ENCODE results near the gene FAM83E.

The FAM83E gene

DNA sequence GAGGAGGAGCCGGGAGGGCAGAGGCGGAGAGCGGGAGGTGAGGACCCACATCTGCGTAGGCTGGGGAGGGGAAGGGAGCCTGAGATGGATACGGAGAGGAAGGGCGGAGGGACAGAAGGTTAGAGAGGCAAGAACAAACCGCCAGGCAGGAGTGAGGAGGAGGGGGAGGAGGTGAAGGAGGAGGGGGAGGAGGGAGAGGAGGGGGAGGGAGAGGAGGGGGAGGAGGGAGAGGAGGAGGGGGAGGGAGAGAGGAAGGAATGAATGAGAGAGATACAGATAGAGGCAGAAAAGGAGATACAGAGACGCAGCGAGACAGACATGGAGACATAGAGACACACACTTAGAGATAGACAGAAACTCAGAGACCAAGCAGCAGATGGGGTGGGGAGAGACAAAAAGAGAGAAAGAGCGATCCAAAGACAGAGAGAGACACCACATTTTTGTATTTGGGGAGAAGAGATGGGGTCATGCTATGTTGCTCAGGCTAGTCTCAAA, 31.9 kb upstream of the FAM83E start:
- no peak overlapping the region for H3K9ac ChIP-seq (ENCODE audit: low read depth, low read length)
- H3K4me1 ChIP-seq (ENCODE audit: insufficient read depth, low read length), result peaks cover 4% of the 10 kb centered on the region
- H3K9me3 ChIP-seq (ENCODE audit: control insufficient read depth, insufficient read depth, low read length), result no peaks in the 10 kb centered on the region
- H3K36me3 ChIP-seq (ENCODE audit: insufficient read depth, low read length), result no peaks in the 10 kb centered on the region

DNA sequence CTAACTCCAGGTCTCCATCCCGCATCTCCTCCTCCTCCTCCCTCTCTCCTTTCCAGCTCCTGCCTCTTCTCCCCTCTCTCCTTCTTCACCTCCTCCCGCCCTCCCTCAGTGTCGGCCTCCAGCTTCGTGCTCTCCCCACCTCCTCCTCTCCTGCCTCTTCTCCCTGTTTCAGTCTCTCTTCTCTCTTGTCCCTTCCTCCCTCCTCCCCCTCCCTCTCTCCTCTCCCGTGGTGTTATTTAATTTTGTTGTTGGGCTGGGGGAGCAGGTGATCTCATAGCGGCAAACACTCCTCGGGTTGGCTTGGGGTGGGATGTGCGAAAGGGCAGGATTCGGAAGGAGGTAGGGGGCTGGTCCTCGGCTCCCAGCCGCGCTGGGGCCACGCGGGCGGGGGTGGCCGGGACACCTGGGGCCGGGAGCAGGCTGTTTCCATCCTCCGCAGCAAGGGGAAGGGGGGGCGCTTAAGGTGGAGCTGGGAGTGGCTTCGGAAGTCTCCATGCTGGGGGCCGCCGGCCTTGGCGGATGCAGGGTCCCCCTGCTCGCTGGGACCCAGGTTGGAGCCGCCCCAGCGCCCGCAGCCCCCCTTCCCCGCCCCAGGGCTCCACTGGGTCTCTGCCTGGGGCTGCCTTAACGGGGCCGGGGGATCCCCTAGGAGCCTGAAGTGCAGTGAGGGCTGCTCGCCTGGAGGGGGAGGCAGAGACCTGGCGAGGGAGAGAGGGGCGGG, 31.3 kb upstream of the FAM83E start, which contains the start of gene CA11:
Gene CA11 (minus strand): TSS at position 187 of the 721 bp plus-strand sequence. CDS start 555 bp downstream, outside the sequence.
- Histone ChIP-seq H3K36me3 (ENCODE audit: insufficient read depth, low read length) (no peaks in the 10 kb centered on the region), H3K9ac (ENCODE audit: low read depth, low read length) (peak within 1 kb of the TSS; percentile 60), H3K9me3 (ENCODE audit: control insufficient read depth, insufficient read depth, low read length) (no peaks in the 10 kb centered on the region), H3K4me1 (ENCODE audit: insufficient read depth, low read length) (peaks cover 4% of the 10 kb centered on the region)

DNA sequence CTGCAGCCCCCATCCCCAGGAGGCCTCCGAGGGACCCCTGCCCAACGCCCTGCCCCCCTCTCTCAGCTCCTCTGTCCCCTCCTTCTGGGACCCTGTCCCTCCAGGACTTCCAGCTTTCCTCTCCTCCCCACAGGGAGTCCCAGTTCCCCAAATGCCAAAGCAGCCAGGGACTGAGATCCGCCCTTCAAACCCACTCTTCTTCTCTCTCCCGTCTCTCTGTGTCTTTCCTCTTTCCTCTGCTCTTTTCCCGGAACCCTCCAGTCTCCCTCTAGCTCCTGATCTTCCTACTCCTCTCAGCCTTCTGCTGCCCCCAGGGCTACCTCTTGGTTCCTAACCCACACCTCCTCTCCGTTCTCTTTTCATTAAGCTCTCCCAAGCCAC, 30.7 kb upstream of the FAM83E start:
- Histone ChIP-seq H3K4me1 (ENCODE audit: insufficient read depth, low read length) (peaks cover 4% of the 10 kb centered on the region), H3K9ac (ENCODE audit: low read depth, low read length) (peak overlapping the region; percentile 60), H3K36me3 (ENCODE audit: insufficient read depth, low read length) (no peaks in the 10 kb centered on the region), H3K9me3 (ENCODE audit: control insufficient read depth, insufficient read depth, low read length) (no peaks in the 10 kb centered on the region)

DNA sequence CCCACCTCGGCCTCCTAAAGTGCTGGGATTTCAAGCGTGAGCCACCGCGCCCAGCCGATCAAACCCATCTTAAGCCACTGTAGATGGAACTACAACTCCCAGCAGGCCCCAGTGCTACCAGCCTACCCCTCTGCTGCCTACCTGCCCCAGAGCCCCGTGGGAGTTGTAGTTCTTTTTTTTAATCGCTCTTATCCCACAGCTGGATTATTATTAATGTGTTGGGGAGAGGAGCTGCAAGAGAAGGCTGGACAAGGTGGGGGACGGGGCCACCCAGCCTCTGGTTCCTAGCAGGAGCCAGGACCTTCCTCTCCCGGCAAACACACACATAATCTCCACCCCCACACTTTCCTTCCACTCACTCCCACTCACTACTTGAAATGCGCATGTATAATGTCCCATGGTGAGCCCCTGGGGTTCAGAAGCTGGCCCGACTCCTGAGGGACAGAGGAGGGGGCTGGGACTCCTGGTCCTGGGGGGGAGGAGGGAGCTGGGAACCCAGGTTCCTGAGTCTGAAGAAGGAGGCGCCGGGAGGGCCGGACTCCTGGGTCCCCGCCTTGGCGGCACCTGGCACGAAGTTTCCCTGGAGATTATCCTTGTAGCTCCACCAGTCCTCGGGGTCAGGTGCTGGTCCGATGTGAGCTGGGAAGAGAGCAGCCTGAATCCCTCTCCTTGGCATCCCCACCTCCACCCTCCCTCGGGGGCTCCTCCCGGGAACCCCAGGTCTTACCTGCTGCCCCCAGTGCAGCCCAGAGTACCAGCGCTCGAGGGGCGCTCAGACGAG, 30.2 kb upstream of the FAM83E start:
- peak overlapping the region; percentile 60 for H3K9ac ChIP-seq (ENCODE audit: low read depth, low read length)
- peaks cover 4% of the 10 kb centered on the region for H3K4me1 ChIP-seq (ENCODE audit: insufficient read depth, low read length)
- H3K36me3 ChIP-seq (ENCODE audit: insufficient read depth, low read length), result no peaks in the 10 kb centered on the region
- no peaks in the 10 kb centered on the region for H3K9me3 ChIP-seq (ENCODE audit: control insufficient read depth, insufficient read depth, low read length)

- Histone ChIP-seq H3K36me3 (ENCODE audit: insufficient read depth, low read length) (no peaks in the 10 kb centered on the region), H3K4me1 (ENCODE audit: insufficient read depth, low read length) (peaks cover 2% of the 10 kb centered on the region), H3K9me3 (ENCODE audit: control insufficient read depth, insufficient read depth, low read length) (no peaks in the 10 kb centered on the region), H3K9ac (ENCODE audit: low read depth, low read length) (peak overlapping the region; percentile 60; the same call in 1 of the 2 replicates)
Observed at GRCh38 chr19:48644355-48644754, 29.5 kb upstream of the FAM83E start.

DNA sequence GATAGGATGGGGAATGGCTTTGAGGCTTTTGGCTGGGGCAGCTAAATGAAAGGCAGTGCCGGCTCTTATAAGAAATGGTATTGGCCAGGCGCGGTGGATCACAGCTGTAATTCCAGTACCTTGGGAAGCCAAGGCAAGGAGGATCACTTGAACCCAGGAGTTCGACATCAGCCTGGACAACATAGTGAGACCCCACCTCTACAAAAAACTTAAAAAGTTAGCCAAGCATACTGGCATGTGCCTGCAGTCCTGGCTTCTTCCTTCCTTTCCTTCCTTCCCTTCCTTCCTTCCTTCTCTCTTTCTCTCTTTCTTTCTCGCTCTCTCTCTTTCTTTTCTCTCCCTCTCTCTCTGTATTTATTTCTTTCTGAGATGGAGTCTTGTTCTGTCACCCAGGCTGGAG, 28.0 kb upstream of the FAM83E start:
- Histone ChIP-seq H3K9ac (ENCODE audit: low read depth, low read length) (no peak overlapping the region), H3K4me1 (ENCODE audit: insufficient read depth, low read length) (no peaks in the 10 kb centered on the region; the same call in 1 of the 2 replicates)

DNA sequence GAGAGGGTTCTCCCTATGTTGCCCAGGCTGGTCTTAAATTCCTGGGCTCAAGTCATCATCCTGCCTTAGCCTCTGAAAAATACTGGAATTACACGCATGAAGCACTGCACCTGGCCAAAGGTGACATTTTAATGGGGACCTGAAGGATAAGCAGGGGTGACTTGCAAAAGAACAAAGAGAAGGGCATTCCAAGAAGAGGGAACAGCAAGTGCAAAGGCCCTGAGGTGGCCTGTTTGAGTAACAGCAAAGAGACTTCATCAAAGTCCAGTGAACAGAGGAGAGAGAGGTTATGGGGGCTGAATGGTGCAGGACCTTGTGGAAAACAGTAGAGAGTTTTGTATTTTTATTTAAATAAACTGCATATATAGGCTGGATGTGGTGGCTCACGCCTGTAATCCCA, 27.0 kb upstream of the FAM83E start:
- no peaks in the 10 kb centered on the region; the same call in 1 of the 2 replicates for H3K4me1 ChIP-seq (ENCODE audit: insufficient read depth, low read length)
- no peaks in the 10 kb centered on the region for H3K36me3 ChIP-seq (ENCODE audit: insufficient read depth, low read length)
- H3K9ac ChIP-seq (ENCODE audit: low read depth, low read length), result no peak overlapping the region
- no peaks in the 10 kb centered on the region for H3K9me3 ChIP-seq (ENCODE audit: control insufficient read depth, insufficient read depth, low read length)

More for the DNA sequence above, 28.0 kb upstream of the FAM83E start:
- Histone ChIP-seq H3K9me3 (ENCODE audit: control insufficient read depth, insufficient read depth, low read length) (no peaks in the 10 kb centered on the region), H3K36me3 (ENCODE audit: insufficient read depth, low read length) (no peaks in the 10 kb centered on the region)

- Histone ChIP-seq H3K9me3 (ENCODE audit: control insufficient read depth, insufficient read depth, low read length) (no peaks in the 10 kb centered on the region), H3K9ac (ENCODE audit: low read depth, low read length) (peak overlapping the region; percentile 51; the same call in 1 of the 2 replicates), H3K36me3 (ENCODE audit: insufficient read depth, low read length) (no peaks in the 10 kb centered on the region), H3K4me1 (ENCODE audit: insufficient read depth, low read length) (no peaks in the 10 kb centered on the region; the same call in 1 of the 2 replicates)
Observed at GRCh38 chr19:48639483-48640375, 24.9 kb upstream of the FAM83E start.

DNA sequence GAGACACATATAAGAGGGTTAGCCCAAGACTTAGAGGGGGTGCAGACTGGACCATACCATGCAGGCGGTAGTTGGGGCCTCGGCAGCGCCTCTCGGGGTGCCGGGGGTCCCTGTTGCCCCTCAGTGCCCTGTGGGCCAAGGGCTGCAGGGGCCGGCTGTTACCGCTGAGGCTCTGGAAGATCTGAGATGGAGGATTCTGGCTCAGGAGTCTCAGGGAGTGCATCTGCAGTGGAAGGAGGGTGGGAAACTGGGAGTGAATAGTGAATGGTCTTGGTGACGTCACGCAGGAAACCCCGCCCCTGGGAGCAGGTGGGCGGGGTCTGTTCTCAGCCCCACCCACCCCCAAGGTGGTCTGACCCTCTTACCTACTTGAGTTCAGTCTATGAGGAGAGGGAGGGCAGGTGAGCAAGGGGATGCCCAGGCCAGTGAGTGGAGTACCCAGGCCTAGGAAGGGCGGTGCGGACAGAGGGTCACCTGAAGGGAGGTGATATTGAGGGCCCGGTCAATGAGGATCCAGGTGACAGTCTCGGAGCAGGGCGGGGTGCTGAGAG, 24.0 kb upstream of the FAM83E start:
- H3K4me1 ChIP-seq (ENCODE audit: insufficient read depth, low read length), result peaks cover 4% of the 10 kb centered on the region
- no peaks in the 10 kb centered on the region for H3K9me3 ChIP-seq (ENCODE audit: control insufficient read depth, insufficient read depth, low read length)
- peak overlapping the region; percentile 51 for H3K9ac ChIP-seq (ENCODE audit: low read depth, low read length)
- no peaks in the 10 kb centered on the region for H3K36me3 ChIP-seq (ENCODE audit: insufficient read depth, low read length)

DNA sequence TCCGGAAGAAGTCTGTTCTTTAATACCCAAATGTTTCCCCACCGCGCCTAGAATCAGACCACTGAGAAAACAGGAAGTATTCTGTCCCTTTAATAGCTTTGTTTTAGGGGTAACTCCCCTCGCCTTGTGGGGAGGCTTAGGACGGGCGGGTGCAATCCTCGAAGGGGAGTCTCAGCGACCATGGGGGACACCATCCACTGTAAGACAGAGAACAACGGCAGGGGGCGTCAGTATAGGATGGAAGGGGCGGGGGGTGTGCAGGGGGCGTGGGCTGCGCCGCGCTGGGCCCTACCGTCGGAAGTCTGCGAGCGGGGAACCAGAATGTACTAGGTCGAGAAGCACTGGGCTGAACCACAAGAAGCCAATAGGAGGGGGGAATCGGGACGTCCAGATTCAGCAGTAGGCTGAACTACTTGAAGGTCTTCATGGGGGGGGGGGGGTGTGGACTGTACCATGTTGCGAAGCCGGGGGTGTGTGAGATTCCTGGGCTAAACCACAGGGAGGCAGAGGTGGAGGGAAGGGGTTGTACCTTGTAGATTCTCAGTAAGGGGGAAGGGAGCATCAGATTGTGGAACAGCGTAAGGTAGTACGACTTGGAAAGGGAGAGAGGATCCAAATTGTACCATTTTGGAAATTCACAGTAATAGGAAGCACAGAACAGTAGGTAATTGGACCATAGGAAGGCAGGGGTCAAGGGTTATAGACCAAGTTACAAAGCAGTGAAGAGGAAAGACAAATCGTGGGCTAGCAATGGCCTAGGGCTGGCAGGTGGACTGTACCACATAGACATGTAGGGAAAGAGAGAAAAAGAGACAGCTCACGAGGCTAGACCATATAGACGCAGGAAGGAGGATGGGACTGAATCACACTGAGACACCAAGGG, 23.3 kb upstream of the FAM83E start:
- Histone ChIP-seq H3K36me3 (ENCODE audit: insufficient read depth, low read length) (no peaks in the 10 kb centered on the region), H3K9me3 (ENCODE audit: control insufficient read depth, insufficient read depth, low read length) (no peaks in the 10 kb centered on the region), H3K4me1 (ENCODE audit: insufficient read depth, low read length) (peaks cover 6% of the 10 kb centered on the region), H3K9ac (ENCODE audit: low read depth, low read length) (peak overlapping the region; percentile 73)

DNA sequence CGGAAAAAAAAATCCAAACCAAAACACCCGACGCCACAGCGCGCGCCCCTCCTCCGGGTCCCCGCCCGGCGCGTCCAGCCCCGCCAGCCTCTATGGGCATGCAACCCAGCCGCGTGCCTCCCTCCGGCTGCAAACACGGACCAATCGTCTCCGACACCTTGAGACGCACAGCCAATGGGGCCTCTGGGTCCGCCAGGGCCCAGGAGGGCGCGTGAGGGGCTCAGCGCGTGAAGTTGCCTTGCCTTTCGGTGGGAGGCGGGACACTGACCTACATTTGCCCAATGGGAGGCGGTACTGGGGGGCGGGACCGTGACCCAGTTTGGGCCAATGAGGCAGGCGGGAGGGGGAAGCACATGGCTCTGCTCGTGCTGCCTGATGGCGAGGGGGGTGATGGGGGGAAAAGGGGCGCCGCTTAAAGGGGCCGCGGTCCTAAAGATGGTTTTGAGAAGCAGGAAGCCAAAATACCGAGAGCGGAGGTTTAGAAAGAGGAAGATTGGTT, 22.6 kb upstream of the FAM83E start:
- Histone ChIP-seq H3K4me1 (ENCODE audit: insufficient read depth, low read length) (peaks cover 6% of the 10 kb centered on the region), H3K36me3 (ENCODE audit: insufficient read depth, low read length) (no peaks in the 10 kb centered on the region), H3K9ac (ENCODE audit: low read depth, low read length) (peak overlapping the region; percentile 75), H3K9me3 (ENCODE audit: control insufficient read depth, insufficient read depth, low read length) (no peaks in the 10 kb centered on the region)

- Histone ChIP-seq H3K9me3 (ENCODE audit: control insufficient read depth, insufficient read depth, low read length) (no peaks in the 10 kb centered on the region), H3K36me3 (ENCODE audit: insufficient read depth, low read length) (no peaks in the 10 kb centered on the region), H3K4me1 (ENCODE audit: insufficient read depth, low read length) (peaks cover 6% of the 10 kb centered on the region), H3K9ac (ENCODE audit: low read depth, low read length) (peak within 1 kb of the TSS; percentile 75)
Observed at GRCh38 chr19:48636859-48637448, 22.1 kb upstream of the FAM83E start, which contains the start of gene DBP. TSS of gene DBP (minus strand) at chr19:48637379. CDS start at chr19:48636994, 385 bp downstream.

Measured in ES-I3 (cell line).